K562 (cell line): ENCODE data around the gene AREL1.

ENCODE experiments used
- CBX8 ChIP-seq: fragments of 200-600 bp; sonication (generic); IDR thresholded peaks from 2 replicates; pipeline ENCODE4 v1.6.1; 2012; ENCODE audit warnings: borderline replicate concordance, mixed run types, low read depth, mild to moderate bottlenecking, moderate library complexity, mixed read lengths, low read length, control low read depth, inconsistent platforms; ENCODE audit not compliant: poor library complexity, severe bottlenecking; ENCODE audit errors: extremely low read depth
- POLR2A ChIP-seq: fragments of 450-650 bp; conservative IDR thresholded peaks from 2 replicates; pipeline ENCODE4 v1.6.1; 2016
- RBM22 ChIP-seq: fragments of 200-400 bp; formaldehyde crosslinking; IDR thresholded peaks from 2 replicates; pipeline ENCODE4 v1.6.1; 2018; ENCODE audit warnings: low read length, low read depth; ENCODE audit not compliant: poor library complexity, severe bottlenecking
- RCOR1 ChIP-seq, 2 experiments: IDR thresholded peaks; 2 replicates each; pipeline ENCODE4 v1.6.1; 2012; ENCODE audit warnings: low read depth in 2 of 2, low read length in 2 of 2, borderline replicate concordance in 1 of 2, improper control_type of control experiment in 1 of 2
- ZNF696 ChIP-seq: fragments of 250-450 bp; sonication (Bioruptor Pico); conservative IDR thresholded peaks from 2 replicates; pipeline ENCODE4 v1.4.0; 2020; ENCODE audit warnings: mild to moderate bottlenecking, moderate library complexity
- TF ChIP-seq, protein P1 (sequence below), 3 experiments: fragments of 200-800 bp in 1 of 3; sonication (Bioruptor generic) in 1 of 3; sonication (generic) in 1 of 3; formaldehyde crosslinking in 1 of 3; IDR thresholded peaks; 2 replicates each; pipeline versions ENCODE4 v1.6.1 to v1.8.0; 2016 to 2022; ENCODE audit warnings: mild to moderate bottlenecking in 2 of 3, missing compliant biosample characterization in 2 of 3, missing genetic modification characterization in 2 of 3, missing genetic modification reagents in 1 of 3
- TF ChIP-seq, protein P2 (sequence below), 3 experiments: IDR thresholded peaks in 2 of 3; conservative IDR thresholded peaks in 1 of 3; 2 replicates each; pipeline ENCODE4 v1.5.1; 2011 to 2012; ENCODE audit warnings: low read length in 3 of 3, mild to moderate bottlenecking in 3 of 3, control low read depth in 2 of 3, improper control_type of control experiment in 1 of 3, inconsistent platforms in 1 of 3, low read depth in 1 of 3, mixed read lengths in 1 of 3, moderate library complexity in 1 of 3; ENCODE audit not compliant: insufficient read depth in 2 of 3
- TF ChIP-seq, protein P3 (sequence below): sonication (generic); formaldehyde crosslinking; IDR thresholded peaks from 2 replicates; pipeline ENCODE4 v1.8.1; 2023; ENCODE audit warnings: mild to moderate bottlenecking, missing genetic modification reagents

DNA sequence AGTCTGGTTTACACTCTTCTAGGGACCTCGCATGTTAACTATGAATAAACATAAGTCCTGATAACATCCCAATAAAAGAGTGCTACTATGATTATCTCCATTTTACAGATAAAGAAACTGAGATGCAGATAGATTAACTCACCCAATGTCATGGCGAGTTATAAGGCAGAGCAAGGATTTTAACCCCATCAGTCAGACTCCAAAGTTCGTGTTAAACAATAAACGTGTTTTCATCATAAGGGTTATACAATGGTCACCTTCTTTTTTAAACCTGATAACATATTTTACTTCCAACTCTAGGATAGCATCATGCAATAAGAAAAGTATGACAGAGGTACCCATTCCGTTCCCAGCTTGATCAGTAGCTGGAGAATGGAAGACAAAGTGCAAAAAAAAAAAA lies 1.2 kb downstream of the AREL1 start:
- TF ChIP-seq RCOR1 (IDR thresholded peaks at IDR 0.05; ENCODE audit: borderline replicate concordance in 1 of 2, low read depth in 2 of 2, low read length in 2 of 2) (no peak), POLR2A (no peak), ZNF696 (CRISPR knock-in tag) (no peak), RBM22 (no peak), CBX8 (no peak)
- TF ChIP-seq, protein P1, sequence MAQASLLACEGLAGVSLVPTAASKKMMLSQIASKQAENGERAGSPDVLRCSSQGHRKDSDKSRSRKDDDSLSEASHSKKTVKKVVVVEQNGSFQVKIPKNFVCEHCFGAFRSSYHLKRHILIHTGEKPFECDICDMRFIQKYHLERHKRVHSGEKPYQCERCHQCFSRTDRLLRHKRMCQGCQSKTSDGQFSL (CRISPR knock-in tag; IDR thresholded peaks at IDR 0.05), result no peak
- TF ChIP-seq, protein P1 (tag; IDR thresholded peaks at IDR 0.05), result no peak
- TF ChIP-seq, protein P2, sequence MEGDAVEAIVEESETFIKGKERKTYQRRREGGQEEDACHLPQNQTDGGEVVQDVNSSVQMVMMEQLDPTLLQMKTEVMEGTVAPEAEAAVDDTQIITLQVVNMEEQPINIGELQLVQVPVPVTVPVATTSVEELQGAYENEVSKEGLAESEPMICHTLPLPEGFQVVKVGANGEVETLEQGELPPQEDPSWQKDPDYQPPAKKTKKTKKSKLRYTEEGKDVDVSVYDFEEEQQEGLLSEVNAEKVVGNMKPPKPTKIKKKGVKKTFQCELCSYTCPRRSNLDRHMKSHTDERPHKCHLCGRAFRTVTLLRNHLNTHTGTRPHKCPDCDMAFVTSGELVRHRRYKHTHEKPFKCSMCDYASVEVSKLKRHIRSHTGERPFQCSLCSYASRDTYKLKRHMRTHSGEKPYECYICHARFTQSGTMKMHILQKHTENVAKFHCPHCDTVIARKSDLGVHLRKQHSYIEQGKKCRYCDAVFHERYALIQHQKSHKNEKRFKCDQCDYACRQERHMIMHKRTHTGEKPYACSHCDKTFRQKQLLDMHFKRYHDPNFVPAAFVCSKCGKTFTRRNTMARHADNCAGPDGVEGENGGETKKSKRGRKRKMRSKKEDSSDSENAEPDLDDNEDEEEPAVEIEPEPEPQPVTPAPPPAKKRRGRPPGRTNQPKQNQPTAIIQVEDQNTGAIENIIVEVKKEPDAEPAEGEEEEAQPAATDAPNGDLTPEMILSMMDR (IDR thresholded peaks at IDR 0.05 in 2 of 3, conservative IDR thresholded peaks at IDR 0.05 in 1 of 3; ENCODE audit: insufficient read depth in 2 of 3, low read depth in 1 of 3, low read length in 3 of 3), result no peak
- TF ChIP-seq, protein P3, sequence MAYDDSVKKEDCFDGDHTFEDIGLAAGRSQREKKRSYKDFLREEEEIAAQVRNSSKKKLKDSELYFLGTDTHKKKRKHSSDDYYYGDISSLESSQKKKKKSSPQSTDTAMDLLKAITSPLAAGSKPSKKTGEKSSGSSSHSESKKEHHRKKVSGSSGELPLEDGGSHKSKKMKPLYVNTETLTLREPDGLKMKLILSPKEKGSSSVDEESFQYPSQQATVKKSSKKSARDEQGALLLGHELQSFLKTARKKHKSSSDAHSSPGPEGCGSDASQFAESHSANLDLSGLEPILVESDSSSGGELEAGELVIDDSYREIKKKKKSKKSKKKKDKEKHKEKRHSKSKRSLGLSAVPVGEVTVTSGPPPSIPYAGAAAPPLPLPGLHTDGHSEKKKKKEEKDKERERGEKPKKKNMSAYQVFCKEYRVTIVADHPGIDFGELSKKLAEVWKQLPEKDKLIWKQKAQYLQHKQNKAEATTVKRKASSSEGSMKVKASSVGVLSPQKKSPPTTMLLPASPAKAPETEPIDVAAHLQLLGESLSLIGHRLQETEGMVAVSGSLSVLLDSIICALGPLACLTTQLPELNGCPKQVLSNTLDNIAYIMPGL (CRISPR knock-in tag), result no peak
